PC-3 (cell line): Measurements from ENCODE around the gene MYO1H.

ENCODE experiments used
- EZH2 ChIP-seq: fragments of 300-600 bp; sonication (generic); IDR thresholded peaks from one replicate; pipeline ENCODE4 v1.6.1; 2017; ENCODE audit warnings: antibody characterized with exemption, mild to moderate bottlenecking, low read length; ENCODE audit not compliant: unreplicated experiment
- TF ChIP-seq, protein P1 (sequence below): fragments of 300-600 bp; sonication (generic); conservative IDR thresholded peaks from 2 replicates; pipeline ENCODE4 v1.5.1; 2017; ENCODE audit warnings: antibody characterized with exemption, low read depth, mild to moderate bottlenecking, low read length

DNA sequence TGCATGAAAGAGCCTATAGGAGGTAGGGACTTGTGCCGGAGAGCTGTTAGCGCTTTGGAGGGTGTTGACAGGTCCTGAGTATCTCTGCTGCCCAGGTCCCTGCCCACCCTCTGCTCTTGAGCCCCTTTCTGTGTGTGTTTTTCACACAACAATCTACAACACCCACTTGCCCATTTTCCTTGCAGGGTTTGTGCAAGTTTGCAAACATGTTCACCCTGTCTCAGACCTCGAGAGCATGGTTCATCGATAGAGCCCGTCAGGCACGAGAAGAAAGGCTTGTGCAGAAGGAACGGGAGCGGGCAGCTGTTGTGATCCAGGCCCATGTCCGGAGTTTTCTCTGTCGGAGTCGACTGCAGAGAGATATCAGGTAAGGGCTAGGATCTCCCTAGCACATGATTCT is 135.6 kb downstream of the MYO1H start:
- TF ChIP-seq, protein P1, sequence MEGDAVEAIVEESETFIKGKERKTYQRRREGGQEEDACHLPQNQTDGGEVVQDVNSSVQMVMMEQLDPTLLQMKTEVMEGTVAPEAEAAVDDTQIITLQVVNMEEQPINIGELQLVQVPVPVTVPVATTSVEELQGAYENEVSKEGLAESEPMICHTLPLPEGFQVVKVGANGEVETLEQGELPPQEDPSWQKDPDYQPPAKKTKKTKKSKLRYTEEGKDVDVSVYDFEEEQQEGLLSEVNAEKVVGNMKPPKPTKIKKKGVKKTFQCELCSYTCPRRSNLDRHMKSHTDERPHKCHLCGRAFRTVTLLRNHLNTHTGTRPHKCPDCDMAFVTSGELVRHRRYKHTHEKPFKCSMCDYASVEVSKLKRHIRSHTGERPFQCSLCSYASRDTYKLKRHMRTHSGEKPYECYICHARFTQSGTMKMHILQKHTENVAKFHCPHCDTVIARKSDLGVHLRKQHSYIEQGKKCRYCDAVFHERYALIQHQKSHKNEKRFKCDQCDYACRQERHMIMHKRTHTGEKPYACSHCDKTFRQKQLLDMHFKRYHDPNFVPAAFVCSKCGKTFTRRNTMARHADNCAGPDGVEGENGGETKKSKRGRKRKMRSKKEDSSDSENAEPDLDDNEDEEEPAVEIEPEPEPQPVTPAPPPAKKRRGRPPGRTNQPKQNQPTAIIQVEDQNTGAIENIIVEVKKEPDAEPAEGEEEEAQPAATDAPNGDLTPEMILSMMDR: no peak
- TF ChIP-seq EZH2: no peak
